HG03095 (cell line): ENCODE data around the gene IBTK.
"Not testable (repeated sequence)": the region's sequence is repeated elsewhere in the genome, so short reads cannot be mapped to it uniquely, and the experiment has no call there.

Source experiments
- ATAC-seq: cut with Tn5 transposase; IDR thresholded peaks from one replicate; pipeline ENCODE4 v1.9.1; 2021; ENCODE audit warnings: moderate library complexity; ENCODE audit not compliant: unreplicated experiment

The IBTK gene

DNA sequence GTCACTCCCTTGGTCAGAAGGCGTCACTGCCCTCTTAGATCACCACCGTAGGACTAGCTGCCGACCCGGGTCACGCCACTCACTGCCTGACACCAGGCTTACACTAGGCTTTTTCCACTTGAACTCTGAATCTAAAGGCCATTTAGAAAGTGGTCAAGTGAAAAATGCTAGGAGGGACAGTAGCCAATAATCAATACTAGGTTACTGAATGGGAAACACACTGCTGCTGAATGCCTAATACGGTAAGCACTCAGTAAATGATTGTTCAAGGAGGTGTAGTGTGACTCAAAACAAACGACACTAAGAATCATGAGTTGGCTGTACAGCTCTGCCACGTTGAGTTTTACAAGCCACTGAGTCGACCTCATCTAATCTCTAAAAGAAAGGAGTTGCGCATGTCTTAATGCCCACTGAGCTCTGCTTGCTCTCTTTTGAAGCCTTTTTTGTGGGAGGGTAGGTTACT lies 760 bp upstream of the IBTK start:
- peak; percentile 31 for ATAC-seq

DNA sequence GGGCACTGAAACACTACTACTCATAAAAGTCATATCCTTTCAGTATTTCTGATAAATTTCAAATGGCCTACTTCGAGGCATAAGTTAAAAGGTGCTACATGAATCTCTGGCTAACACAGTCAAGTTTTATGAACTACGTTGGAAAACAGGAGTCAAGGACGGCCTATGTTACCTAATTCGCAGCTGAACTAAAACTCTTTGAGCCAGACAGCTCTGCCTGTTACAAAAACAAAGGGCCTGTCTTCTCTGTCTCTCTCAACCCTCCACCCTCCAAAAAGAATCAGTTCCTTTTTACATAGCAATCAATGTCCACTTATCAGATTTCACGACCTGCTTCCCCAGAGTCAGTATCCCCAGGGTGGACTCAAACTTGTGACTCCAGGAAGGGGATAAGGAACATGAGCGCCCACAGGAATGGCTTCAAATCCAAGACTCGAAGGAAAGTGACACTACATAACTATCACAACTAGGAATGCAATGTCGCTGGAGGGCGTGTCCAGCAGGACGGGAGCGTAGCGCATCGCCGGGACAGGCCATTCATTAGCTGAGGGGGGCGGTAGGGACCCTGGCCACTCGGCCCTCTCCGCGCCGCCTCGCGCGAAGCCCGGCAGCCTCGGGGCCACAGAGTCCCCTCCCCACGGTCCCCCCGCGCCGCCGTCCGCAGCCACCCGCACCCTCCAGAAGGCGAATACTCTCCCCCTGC lies 591 bp downstream of the IBTK start:
- ATAC-seq = peak; percentile 42

DNA sequence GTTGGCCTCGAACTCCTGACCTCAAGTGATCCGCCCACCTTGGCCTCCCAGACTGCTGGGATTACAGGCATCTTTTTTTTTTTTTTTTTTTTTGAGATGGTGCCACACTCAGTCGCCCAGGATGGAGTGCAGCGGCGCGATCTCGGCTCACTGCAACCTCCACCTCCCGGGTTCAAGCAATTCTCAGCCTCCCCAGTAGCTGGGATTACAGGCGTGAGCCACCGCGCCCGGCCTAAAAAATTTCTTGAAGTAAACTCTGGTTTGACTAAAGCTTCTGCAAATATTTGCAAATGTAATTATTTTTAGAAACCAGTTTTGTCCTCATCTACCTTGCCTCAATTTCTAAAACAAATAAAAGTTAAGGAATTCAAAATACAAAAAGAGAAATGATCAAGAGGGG lies 1.2 kb downstream of the IBTK start:
- ATAC-seq = no peak

DNA sequence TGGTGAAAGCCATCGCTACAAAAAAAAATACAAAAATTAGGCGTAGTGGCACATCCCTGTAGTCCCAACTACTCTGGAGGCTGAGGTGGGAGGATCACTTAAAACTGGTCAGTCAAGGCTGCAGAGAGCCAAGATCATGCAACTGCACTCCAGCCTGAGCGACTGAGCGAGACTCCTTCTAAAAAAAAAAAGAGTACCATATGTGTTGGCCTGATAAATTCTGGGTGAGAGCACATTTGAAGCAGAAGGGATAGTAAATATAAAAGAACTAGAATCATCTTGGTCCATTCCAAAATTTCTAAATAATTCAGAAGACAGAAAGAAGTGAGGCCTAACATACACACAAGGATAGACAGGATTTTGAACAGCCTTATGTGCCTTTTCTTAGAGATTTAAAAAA lies 2.2 kb downstream of the IBTK start:
- no peak for ATAC-seq

DNA sequence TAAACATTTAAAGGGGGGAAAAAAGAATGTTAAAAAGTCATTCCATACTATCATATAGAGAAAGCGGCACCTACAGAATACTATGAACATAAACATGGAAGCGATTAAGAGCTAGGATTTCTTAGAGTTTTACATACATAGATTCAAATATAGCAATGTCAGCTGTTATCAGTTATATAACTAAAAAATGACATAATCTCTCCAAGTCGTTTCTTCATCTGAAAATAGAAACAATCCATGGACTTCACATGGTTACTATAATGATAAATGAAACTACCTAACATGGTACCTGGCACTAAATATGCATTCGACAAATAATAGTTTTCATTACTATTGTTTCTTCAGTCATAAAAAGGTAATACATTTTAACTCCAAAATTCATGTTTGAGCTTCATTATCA lies 3.7 kb downstream of the IBTK start:
- ATAC-seq = no peak

DNA sequence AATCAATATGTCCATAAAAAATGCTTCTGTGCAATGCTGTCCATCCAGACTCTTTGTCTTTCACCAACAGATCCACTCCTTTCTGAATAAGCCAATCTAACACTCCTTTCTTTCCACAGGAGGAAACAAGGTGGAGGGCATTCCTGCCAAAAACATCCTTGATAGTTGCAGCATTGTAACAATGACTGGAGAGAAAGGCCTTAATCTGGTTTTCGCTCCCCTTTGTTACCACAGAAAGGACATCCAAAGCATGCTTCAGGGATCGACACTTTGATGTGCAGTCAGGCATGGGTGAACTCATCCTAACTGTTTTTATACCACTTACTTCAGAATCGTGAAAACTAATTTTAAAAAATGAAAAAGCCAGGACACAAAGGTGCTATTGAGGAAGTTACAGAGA lies 7.4 kb downstream of the IBTK start:
- ATAC-seq = no peak

DNA sequence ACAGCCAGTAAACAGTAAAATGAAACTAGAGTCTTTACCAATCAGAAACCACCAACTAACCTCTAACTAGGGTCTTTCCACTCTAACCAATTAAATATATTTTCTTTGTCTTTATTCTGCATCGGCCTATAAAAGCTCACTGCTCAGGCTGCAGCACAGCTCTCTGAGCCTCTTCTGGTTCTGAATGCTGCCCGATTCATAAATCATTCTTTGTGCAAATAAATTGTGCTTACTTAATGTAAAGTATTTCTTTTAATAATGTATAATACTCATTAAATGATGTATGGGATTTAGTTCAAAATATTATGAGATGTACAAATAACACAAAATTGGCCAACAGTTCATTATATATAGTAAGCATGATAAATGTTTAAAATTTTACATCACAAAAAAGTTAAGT lies 7.9 kb downstream of the IBTK start:
- no peak for ATAC-seq

DNA sequence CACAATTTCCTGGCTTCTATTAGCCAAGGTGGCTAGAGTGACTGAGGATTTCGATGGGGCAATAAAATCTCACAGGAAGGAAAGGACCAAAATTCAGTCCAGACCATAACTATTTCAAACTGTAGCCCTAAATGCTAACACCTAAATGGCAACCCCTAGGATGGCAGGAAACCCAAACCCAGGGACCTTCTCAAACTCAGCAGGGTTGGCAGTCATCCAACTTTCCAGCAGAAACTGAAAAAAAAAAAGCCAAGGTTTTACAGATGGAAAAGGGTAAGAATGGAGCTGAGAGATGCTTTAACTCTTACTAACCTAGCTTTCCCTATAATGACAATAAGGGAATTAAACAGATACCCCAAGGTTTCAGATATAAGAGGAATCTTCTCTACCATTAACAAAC lies 10.5 kb downstream of the IBTK start:
- no peak for ATAC-seq

DNA sequence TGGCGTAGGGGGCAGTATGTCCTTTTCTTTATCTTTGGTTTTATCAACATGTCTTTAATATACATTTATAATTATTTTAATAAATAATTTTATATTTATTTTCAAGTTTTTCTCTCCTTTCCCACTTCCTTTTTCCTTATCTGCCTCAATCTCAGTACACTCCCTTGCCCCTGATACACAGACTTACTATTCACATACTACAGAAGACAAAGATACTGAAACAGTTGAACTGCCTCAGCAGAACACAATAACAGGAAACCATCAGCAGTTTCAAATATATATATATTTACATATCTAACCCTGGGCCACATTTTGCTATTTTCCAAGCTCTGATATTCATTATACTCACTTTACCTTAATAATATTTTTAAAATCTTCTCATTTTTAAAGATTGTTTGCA lies 19.8 kb downstream of the IBTK start:
- peak; percentile 89 for ATAC-seq

DNA sequence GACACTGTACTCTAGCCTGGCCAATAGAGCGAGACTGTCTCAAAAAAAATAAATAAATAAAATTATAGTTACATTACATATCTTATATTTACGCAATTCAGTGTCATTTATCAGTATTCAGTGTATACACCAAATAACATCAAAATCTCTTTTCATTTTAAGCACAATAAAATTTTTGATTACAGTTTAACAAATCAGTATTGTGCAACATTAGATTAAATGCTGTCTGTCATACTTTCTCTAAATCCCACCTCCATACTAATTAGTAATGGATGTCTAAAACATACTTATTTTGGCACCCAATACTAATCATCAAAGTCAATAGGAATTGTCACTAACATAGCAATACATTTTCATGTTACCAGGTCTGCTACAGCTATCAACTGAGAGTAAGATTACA lies 27.4 kb downstream of the IBTK start:
- no peak for ATAC-seq

DNA sequence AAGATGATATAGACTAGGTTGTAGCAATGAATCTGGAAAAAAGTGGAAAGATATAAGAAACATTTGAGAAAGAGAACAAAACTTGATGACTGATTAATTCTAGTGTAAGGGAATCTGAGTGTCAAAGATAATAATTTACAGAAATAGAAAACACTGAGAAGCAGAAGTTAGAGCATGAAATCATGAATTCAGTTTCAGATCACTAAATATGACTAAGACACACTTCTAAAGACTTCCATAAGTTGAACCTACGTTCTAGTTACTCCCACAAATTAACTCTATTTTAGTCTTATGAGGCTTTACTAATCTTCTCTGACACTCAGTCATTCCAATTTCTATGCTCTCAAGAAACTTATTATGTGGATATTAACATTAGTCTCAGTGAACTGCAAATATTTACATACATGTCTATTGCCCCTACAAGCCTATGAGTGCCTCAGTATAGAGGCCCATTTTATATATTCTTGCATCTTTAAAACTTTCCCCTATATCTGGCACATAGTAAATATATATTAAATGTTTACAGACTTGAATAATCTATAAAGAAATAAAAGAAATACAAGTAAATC lies 30.4 kb downstream of the IBTK start:
- peak; percentile 91 for ATAC-seq

DNA sequence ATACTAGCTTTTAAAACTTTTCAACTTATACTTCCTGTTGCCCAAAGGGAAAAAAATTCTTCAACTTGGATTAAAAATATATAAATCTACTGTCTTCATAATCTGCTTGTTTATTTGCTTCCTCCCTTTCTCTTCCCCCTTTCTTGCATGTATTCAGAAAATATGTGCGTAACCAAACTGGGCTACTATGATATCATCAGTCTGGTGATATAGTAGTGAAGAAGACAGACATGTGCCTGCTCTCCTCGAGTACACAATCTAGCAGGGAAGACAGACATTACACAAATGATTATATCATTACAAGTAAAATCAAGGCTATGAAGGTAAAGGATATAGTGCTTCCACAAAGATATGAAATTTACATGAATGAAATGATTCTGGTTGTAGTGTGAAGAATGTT lies 31.0 kb downstream of the IBTK start:
- no peak for ATAC-seq

DNA sequence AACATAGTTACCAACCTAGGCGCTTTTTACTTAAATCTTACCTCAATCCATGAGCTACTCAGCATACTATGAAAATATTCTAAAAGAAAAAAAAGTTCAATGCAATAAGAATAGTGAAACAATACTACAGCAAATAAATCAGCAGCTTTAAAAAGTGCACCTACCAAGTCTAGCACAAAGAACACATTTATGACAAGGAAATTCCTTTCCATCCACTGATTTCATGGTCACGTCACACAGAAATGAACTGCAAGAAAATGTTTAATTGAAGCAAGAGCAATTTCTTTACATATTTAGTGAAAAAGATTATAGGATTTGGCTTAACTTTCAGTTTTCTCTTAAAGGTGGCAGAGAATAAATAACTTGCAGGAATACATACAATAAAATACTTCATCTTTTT lies 36.2 kb downstream of the IBTK start:
- ATAC-seq = no peak

DNA sequence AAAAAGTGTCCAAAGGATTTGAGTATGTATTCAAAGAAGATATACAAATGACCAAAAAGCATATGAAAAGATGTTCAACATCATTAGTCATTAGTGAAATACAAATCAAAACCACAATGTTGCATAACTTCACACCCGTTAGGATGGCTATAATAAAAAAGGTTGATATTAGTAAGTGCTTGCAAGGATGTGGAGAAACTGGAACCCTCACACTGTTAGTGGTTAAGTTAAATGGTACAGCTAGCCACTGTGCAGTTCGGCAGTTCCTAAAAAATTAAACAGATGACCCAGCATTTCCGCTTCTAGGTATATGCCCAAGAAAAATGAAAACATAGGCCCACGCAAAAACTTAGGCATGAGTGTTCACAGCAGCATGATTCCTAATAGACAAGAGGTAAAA lies 38.6 kb downstream of the IBTK start:
- no peak for ATAC-seq

DNA sequence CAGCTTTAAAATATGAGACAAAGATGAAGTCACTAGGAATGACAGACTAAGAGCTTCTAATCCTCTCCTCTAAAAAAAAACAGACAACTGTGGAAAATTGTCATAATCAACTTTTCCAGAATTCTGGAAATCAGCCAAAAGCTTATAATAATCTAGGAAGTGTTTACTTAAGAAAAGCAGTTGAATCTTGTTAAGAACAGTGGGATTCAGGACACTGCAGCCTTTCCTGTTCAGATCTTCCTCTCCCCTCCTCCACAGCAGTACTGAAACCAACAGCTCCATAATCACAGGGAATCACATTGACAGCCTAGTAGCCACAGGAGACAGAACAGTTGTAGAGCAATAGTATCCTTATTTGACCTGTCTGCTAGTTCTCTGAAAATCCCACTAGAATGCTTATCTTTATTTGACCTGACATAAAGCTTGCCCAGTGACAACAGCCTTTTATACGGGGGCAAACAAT lies 41.6 kb downstream of the IBTK start:
- ATAC-seq = no peak

DNA sequence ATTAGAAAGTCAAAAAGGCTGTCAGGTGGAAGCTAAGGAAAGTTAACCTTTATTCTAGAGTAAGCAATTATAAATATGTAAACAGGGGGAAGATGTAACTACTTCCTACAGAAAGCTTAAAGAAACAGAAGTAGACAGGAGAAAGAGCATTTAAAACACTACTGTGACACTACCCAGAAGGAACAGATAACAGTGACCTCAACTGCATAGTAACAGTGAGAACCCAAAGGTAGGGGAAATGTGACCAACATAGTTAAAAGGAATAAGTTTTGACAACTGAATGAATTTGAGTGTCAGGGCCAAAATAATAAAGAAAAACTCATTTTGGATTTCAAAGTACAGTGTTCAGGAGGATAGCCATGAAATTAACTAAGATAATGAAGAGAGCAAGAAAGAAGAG lies 43.5 kb downstream of the IBTK start:
- no peak for ATAC-seq

DNA sequence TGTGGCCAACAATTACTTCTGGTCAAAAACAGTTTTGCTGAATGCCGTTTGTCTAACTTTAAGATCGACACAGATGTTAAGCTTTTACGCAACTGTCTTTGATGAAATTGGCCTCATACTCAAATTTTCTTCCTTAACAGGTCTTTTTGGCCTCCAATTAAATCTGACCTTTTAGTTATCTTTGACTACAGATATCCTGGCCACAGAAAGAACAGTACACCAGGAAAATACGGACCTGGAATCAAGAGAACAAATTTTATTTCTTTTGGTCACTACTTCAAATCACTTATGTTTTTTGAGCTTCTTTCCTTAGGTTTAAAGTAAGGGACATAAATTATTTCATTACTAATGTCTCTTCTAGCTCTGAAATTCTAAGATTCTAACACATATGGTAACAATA lies 49.8 kb downstream of the IBTK start:
- no peak for ATAC-seq

DNA sequence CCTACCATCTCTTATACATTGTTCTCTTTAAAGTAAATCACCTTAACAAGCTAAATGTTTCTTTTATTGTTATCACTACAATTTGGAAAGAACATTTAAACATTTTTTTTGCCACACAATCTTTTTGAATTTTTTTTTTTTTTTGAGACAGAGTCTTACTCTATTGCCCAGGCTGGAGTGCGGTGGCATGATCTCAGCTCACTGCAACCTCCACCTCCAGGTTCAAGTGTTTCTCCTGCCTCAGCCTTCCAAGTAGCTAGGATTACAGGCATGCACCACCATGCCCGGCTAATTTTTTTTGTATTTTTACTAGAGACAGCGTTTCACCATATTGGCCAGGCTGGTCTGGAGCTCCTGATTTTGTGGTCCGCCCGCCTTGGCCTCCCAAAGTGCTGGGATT lies 50.3 kb downstream of the IBTK start:
- not testable (repeated sequence) for ATAC-seq

DNA sequence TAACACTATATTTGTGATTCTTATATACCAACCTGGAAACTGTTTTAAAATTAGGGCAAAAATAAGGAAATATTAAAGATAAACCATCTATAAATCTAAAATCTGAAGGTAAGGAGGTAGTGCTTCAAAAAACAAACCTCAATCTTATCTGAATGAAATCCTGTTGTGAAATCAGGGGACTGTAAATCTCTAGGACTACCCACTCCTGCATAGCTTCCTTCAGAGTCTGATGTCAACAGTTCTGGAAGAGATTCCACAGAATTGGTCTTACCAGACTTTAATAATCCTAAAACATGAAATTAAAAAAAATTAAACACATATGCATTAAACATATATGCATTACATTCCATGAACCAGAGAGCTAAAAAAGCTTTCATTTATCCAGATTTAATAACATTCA lies 51.4 kb downstream of the IBTK start:
- ATAC-seq = no peak

DNA sequence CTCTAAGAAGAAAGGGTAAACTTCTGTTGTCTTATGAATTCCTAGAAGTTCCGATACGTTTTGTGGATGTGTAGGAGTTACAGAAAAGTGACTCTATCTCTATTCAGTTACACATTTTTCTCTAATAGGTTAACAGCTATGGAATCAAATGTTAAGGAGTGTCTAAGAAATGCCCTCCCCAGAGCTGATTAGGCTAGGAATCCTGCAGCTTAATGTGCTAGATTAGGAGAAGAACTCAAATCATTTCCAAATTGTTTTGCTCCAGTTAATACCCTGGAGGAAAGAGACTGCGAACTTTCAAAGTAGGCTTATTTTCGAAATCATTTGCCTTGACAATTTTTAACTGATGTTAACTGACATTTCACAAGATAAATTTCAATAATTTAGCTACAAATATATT lies 51.9 kb downstream of the IBTK start:
- no peak for ATAC-seq

DNA sequence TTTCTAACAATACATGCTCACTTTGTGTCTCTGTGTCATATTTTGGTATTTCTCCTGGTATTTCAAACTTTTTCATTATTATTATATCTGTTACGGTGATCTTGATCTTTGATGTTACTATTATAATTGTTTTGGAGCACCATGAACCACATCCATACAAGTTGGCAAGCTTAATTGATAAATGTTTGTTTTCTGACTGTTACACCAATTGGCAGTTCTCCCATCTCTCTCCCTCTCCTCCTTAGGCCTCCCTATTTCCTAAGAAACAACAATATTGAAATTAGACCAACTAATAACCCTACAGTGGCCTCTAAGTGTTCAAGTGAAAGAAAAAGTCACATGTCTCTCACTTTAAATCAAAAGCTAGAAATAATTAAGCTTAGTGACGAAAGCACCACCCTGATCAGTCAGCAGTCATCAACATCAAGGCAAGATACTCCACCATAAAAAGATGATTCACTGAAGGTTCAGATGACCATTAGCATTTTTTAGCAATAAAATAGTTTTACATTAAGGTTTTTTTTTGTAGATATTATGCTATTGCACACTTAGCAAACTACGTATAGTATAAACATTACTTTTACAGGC lies 61.5 kb downstream of the IBTK start:
- ATAC-seq = no peak

DNA sequence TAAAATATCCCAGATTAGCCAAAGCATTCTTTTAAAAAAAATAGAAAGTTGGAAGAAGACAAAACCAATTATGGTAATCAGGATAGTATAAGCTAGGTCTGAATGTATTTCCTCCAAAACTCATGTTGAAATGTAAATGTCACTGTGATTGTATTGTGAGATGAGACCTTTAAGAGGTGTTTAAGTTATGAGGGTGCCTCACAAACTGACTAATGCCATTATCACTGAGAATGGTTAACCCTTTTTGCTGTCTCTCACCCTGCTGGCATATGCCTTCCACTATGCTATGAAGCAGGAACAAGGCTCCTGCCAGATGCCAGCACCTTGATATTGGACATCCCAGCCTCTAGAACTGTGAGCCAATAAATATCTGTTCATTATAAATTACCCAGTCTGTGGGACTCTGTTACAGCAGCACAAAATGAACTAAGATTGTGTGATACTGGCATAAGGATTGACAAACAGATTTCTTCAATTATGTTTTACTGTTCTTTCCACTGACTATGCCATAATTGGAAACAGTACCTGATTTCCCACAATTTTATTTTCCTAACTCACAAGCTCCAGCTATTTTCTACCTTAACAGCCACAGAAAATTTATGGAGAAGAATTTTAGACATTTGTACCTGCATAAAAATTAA lies 63.8 kb downstream of the IBTK start:
- ATAC-seq = no peak
